HepG2 (cell line): ENCODE data around the gene ZMYND19. TPM values are rescaled to one million over a fixed set of nuclear protein-coding genes. Genes with fewer than 3 reads are reported as not detected.

Experiments
- ARID2 ChIP-seq: sonication (generic); formaldehyde crosslinking; IDR thresholded peaks from 2 replicates; pipeline ENCODE4 v1.8.1; 2022; ENCODE audit warnings: mild to moderate bottlenecking, missing genetic modification reagents, borderline replicate concordance
- ARNT ChIP-seq: fragments of 450-650 bp; IDR thresholded peaks from 2 replicates; pipeline ENCODE4 v1.6.1; 2017
- DMAP1 ChIP-seq: IDR thresholded peaks from 2 replicates; pipeline ENCODE4 v1.6.1; 2016
- DZIP1 ChIP-seq: sonication (generic); formaldehyde crosslinking; IDR thresholded peaks from 2 replicates; pipeline ENCODE4 v1.5.0; 2020; ENCODE audit warnings: mild to moderate bottlenecking, missing genetic modification reagents
- HNRNPUL1 ChIP-seq: fragments of 200-400 bp; formaldehyde crosslinking; IDR thresholded peaks from 2 replicates; pipeline ENCODE4 v1.6.1; 2017; ENCODE audit warnings: low read depth, mild to moderate bottlenecking, low read length, moderate library complexity
- KMT2A ChIP-seq: sonication (generic); formaldehyde crosslinking; IDR thresholded peaks from 2 replicates; pipeline ENCODE4 v1.4.0; 2020; ENCODE audit warnings: missing genetic modification reagents
- MAX ChIP-seq: IDR thresholded peaks from 2 replicates; pipeline ENCODE4 v1.6.1; 2012; ENCODE audit warnings: inconsistent platforms
- MYC ChIP-seq: sonication (generic); formaldehyde crosslinking; IDR thresholded peaks from 2 replicates; pipeline ENCODE4 v1.9.0; 2021; ENCODE audit warnings: missing genetic modification reagents, borderline replicate concordance
- PITX1 ChIP-seq: sonication (generic); formaldehyde crosslinking; IDR thresholded peaks from 2 replicates; pipeline ENCODE4 v1.5.1; 2020; ENCODE audit warnings: mild to moderate bottlenecking, missing genetic modification reagents
- PLSCR1 ChIP-seq: sonication (generic); formaldehyde crosslinking; IDR thresholded peaks from 2 replicates; pipeline ENCODE4 v1.5.0; 2020; ENCODE audit warnings: missing genetic modification reagents, mild to moderate bottlenecking, borderline replicate concordance
- POGZ ChIP-seq: sonication (generic); formaldehyde crosslinking; IDR thresholded peaks from 2 replicates; pipeline ENCODE4 v1.4.0; 2020; ENCODE audit warnings: mild to moderate bottlenecking, missing genetic modification reagents
- RAD51 ChIP-seq: fragments of 450-650 bp; IDR thresholded peaks from 2 replicates; pipeline ENCODE4 v1.6.1; 2016; ENCODE audit warnings: borderline replicate concordance
- RXRB ChIP-seq: IDR thresholded peaks from 2 replicates; pipeline ENCODE4 v1.6.1; 2016; ENCODE audit warnings: borderline replicate concordance, missing genetic modification reagents, missing compliant biosample characterization
- SKI ChIP-seq: fragments of 450-650 bp; IDR thresholded peaks from one replicate; pipeline ENCODE4 v1.6.1; 2018; ENCODE audit warnings: mild to moderate bottlenecking; ENCODE audit not compliant: partially characterized antibody
- SP1 ChIP-seq, 2 experiments: fragments of 450-650 bp in 1 of 2; sonication (generic) in 1 of 2; formaldehyde crosslinking in 1 of 2; IDR thresholded peaks; 2 replicates each; pipeline versions ENCODE4 v1.4.0 to v1.6.1; 2016 to 2020; ENCODE audit warnings: missing genetic modification reagents in 1 of 2
- SUZ12 ChIP-seq: fragments of 150-350 bp; IDR thresholded peaks from 2 replicates; pipeline ENCODE4 v1.6.1; 2014; ENCODE audit warnings: low read depth, low read length
- ZMAT3 ChIP-seq: sonication (generic); formaldehyde crosslinking; conservative IDR thresholded peaks from 2 replicates; pipeline ENCODE4 v1.7.0; 2021; ENCODE audit warnings: missing genetic modification reagents
- ZNF501 ChIP-seq: sonication (generic); formaldehyde crosslinking; IDR thresholded peaks from 2 replicates; pipeline ENCODE4 v1.5.1; 2020; ENCODE audit warnings: mild to moderate bottlenecking, moderate library complexity, missing genetic modification reagents
- ZNF615 ChIP-seq: sonication (generic); formaldehyde crosslinking; IDR thresholded peaks from 2 replicates; pipeline ENCODE4 v1.5.0; 2020; ENCODE audit warnings: mild to moderate bottlenecking, missing genetic modification reagents, borderline replicate concordance
- ZNF788 ChIP-seq: sonication (generic); formaldehyde crosslinking; IDR thresholded peaks from 2 replicates; pipeline ENCODE4 v1.5.0; 2020; ENCODE audit warnings: mild to moderate bottlenecking, missing genetic modification reagents, borderline replicate concordance
- polyA plus RNA-seq, 8 experiments: library from polyadenylated mRNA; depleted of rRNA in 3 of 8; stranded (reverse) in 7 of 8; unstranded in 1 of 8; fragments of >200 nt; fragmentation: Illumina TruSeq in 4 of 8; extraction: Trizol in 4 of 8; gene quantifications; 2 replicates each; pipeline versions ENCODE4 v1.2.1 to v1.2.3, GENCODE V29; 2011 to 2016; ENCODE audit warnings: low read depth in 4 of 8, missing spikeins in 1 of 8, mixed read lengths in 1 of 8; ENCODE audit not compliant: insufficient read depth in 1 of 8
- total RNA-seq, 5 experiments: library from RNA; depleted of rRNA; stranded (reverse); fragments of >200 nt; fragmentation: Illumina TruSeq; extraction: Trizol; gene quantifications; 2 replicates each; pipeline ENCODE4 v1.2.3, GENCODE V29; 2016; ENCODE audit warnings: low read depth in 1 of 5
- TF ChIP-seq, protein P1 (sequence below): sonication (generic); formaldehyde crosslinking; IDR thresholded peaks from 2 replicates; pipeline ENCODE4 v1.5.1; 2020; ENCODE audit warnings: missing genetic modification reagents, mild to moderate bottlenecking, borderline replicate concordance
- TF ChIP-seq, protein P2 (sequence below): sonication (generic); formaldehyde crosslinking; IDR thresholded peaks from 2 replicates; pipeline ENCODE4 v1.5.0; 2020; ENCODE audit warnings: mild to moderate bottlenecking, missing genetic modification reagents
- TF ChIP-seq, protein P3 (sequence below): sonication (generic); formaldehyde crosslinking; IDR thresholded peaks from 2 replicates; pipeline ENCODE4 v1.8.0; 2022; ENCODE audit warnings: mild to moderate bottlenecking, missing genetic modification reagents, moderate library complexity

The ZMYND19 gene
- total and polyA plus RNA-seq, 2 of the 13 experiments (the other 11 are each of a cell fraction or from before 2014, with no cell fraction given) = 21.3 to 38.7 TPM

GRCh38 chr9:137534256-137535119 lies 55.8 kb downstream of the ZMYND19 start (continued):
- 0 out of 2 replicates have a peak, but pooled peaks have one; percentile 61 for TF ChIP-seq ZNF501 (CRISPR knock-in tag)
- TF ChIP-seq ARNT = no peak
- no peak for TF ChIP-seq ARID2 (CRISPR knock-in tag)
- no peak for TF ChIP-seq SKI
- TF ChIP-seq, protein P1, sequence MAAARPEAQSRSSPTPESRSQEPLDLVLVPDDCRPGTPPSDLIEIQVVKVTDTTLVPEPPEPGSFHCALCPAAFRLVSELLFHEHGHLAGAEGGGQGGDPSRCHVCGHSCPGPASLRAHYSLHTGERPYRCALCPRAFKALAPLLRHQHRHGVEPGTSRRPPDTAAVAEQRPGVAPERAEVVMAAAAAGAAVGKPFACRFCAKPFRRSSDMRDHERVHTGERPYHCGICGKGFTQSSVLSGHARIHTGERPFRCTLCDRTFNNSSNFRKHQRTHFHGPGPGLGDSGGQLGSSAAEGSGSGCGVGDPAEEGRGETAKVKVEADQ (CRISPR knock-in tag) = peak; percentile 39; the same call in 1 of the 2 replicates
- peak; percentile 37; the same call in 1 of the 2 replicates for TF ChIP-seq RAD51
- no peak for TF ChIP-seq PLSCR1 (CRISPR knock-in tag)
- no peak for TF ChIP-seq SP1 (IDR thresholded peaks at IDR 0.05)
- no peak for TF ChIP-seq SP1 (CRISPR knock-in tag; IDR thresholded peaks at IDR 0.05)
- TF ChIP-seq KMT2A (CRISPR knock-in tag) = no peak
- TF ChIP-seq DZIP1 = no peak
- peak; percentile 67 for TF ChIP-seq MYC (CRISPR knock-in tag)
- no peak for TF ChIP-seq ZNF615 (CRISPR knock-in tag)
- peak; percentile 90 for TF ChIP-seq MAX
- TF ChIP-seq PITX1 = no peak
- 0 out of 2 replicates have a peak, but pooled peaks have one; percentile 23 for TF ChIP-seq DMAP1
- TF ChIP-seq, protein P2, sequence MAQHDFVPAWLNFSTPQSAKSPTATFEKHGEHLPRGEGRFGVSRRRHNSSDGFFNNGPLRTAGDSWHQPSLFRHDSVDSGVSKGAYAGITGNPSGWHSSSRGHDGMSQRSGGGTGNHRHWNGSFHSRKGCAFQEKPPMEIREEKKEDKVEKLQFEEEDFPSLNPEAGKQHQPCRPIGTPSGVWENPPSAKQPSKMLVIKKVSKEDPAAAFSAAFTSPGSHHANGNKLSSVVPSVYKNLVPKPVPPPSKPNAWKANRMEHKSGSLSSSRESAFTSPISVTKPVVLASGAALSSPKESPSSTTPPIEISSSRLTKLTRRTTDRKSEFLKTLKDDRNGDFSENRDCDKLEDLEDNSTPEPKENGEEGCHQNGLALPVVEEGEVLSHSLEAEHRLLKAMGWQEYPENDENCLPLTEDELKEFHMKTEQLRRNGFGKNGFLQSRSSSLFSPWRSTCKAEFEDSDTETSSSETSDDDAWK (CRISPR knock-in tag) = no peak
- TF ChIP-seq POGZ = peak; percentile 51
- TF ChIP-seq ZNF788 (CRISPR knock-in tag) = no peak
- TF ChIP-seq RXRB = peak; percentile 32; the same call in 1 of the 2 replicates
- TF ChIP-seq HNRNPUL1 = no peak
- TF ChIP-seq, protein P3, sequence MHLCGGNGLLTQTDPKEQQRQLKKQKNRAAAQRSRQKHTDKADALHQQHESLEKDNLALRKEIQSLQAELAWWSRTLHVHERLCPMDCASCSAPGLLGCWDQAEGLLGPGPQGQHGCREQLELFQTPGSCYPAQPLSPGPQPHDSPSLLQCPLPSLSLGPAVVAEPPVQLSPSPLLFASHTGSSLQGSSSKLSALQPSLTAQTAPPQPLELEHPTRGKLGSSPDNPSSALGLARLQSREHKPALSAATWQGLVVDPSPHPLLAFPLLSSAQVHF (CRISPR knock-in tag) = no peak
- no peak; the same call in 1 of the 2 replicates for TF ChIP-seq ZMAT3 (CRISPR knock-in tag)
- no peak for TF ChIP-seq SUZ12
